GM18517 (cell line): ENCODE data around the gene NCLN.
"Not testable (repeated sequence)": the region's sequence is repeated elsewhere in the genome, so short reads cannot be mapped to it uniquely, and the experiment has no call there.

Experiments
- ATAC-seq: cut with Tn5 transposase; IDR thresholded peaks from one replicate; pipeline ENCODE4 v1.9.1; 2021; ENCODE audit warnings: mild to moderate bottlenecking, moderate library complexity; ENCODE audit not compliant: unreplicated experiment

NCLN gene

DNA sequence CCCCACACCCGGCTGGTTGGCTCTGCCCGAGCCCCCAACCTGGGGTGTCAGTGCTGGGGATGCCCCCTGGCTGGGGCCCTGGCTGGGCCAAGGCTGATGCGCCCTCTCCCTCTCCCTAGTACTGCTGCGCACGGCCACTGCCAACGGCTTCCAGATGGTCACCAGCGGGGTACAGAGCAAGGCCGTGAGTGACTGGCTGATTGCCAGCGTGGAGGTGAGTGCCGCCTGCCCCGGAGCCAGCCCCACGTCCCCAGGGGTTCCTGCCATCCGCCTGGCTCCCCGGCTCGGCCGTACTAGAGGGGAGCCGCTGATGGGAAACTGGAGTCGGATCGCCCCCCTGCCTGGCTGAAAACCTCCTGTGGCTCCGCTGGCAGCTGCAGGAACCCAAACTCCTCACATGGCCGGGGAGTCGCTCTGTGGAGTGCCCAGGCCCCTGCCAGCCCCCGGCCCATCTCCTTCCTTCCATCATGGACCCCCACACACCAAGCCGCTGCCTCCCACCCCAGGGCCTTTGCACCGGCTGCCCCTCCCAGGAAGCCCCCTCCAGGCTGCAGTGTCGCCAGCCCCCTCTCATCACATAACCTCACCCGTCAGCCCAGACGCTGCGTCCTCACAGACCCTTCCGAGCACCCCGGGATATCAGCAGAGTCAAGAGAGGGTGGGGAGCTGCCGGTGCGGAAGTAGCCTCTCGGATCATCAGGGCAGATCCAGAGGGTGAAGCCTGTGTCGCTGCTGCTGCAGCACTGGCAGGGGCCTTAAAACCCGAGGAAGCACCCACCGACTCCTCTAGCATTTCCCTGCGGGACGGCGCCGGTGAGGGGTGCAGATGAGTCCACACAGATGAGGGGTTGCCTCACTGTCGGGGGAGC lies 10.6 kb downstream of the NCLN start:
- ATAC-seq, result no peak

DNA sequence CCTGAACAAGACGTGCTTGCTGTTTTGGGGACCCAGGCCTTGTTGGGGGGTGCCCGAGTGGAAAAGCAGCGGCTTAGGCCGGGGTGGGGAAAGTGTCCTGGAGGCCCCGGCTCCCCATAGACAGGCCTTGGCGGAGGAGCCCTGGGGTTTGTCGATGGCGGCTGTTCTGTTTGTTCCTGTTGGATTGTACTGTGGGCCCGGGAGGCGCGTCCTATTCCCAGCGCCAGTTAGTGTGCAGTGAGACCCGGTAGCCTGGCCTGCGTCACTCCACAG lies 11.1 kb downstream of the NCLN start:
- no peak for ATAC-seq

DNA sequence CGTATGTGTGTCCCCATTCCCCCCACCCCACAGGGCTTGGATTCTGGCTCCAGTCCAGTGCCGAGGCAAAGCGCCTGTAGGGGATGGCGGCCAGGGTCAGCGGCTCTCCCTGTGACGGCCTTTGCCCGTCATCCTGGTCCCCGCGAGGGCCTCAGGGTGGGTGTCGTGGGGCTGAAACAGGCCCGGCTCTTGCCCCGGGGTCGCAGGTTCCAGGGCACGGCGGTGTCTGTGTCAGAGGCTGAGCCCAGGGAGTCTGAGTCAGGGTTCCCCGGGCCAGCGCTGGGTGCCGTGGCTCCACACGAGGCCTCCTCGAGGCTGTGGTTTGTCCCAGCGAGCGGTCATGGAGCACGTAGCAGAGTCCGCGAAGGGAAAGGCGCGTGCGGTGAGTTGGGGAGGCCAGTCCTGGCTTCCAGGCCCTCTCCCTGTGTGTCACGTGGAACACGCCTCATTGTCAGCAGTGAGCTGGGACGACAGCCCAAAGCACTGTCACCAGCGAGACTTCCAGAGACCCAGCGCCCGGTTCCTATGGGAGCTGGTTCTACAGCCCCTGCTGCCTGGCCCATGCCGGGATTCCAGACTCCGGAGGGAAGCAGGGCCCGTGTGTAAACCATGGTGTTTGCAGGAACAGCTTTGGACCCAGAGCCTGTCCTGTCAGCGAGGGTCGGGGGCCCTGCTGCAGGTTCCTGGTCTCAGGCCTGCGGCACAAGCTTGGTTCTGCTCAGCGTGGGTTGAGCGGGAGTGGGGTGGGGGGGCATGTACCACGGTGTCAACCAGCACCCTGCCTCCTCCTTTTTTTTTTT lies 13.4 kb downstream of the NCLN start:
- ATAC-seq, result no peak

DNA sequence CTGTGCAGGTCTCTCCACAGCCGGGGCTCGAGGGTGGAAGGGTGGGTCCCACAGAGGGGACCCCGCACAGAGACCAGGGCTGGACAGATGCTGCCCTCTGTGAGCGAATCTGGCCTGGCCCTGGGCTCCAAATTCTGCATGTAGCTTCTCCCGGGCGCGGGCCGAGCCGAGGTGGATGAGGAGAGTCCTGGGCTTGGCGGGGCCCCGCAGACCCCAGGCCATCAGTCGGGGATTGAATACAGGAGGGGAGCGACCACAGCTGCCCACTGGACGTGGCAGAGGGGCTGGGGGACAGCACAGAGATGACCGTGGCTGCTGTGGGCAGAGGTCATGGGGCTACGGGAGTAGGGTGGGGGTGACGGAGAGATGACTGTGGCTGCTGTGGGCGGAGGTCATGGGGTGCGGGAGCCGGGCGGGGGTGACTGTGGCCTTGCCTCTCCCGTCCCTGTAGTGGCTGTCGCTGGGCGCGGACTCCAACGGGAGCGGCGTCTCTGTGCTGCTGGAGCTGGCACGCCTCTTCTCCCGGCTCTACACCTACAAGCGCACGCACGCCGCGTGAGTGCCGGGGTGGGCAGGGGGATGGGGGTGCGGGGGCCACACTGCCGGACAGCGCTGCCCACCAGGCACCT lies 15.5 kb downstream of the NCLN start:
- ATAC-seq, result no peak

DNA sequence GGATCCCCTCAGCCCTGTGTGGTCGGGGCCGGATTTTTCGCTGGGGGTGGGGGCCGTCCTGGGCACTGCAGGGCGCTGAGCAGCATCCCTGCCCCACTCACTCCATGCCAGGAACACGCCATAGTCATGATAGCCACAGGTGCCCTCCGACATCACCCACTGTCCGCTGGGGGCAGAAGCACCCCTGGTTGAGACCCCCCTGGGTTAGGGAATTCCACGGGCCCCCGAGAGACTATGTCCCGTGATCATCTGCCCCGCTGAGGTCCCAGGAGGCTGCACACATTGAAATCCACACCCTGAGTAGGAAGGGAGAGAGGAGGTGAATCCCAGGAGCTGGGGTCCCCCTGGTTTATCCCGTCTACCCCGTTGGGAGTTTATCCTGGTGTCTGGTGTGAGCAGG lies 16.2 kb downstream of the NCLN start:
- ATAC-seq, result no peak

DNA sequence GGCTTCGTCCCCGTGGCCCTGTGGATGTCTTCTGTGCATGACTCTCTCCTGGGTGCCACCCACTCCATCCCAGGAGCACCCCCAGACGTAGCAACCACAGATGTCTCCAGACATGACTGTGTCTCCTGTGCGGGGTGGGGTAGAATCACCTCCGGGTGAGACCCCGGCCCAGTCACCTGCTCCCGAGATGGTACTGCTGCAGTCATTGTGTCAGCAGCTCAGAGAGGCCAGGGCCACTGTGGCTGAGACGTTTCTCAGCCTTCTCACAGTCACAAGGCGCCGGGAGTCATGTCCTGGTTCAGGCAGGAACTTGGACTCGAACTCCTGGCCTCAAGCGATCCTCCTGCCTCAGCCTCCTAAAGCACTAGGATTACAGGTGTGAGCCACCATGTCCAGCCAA lies 16.6 kb downstream of the NCLN start:
- ATAC-seq, result no peak

DNA sequence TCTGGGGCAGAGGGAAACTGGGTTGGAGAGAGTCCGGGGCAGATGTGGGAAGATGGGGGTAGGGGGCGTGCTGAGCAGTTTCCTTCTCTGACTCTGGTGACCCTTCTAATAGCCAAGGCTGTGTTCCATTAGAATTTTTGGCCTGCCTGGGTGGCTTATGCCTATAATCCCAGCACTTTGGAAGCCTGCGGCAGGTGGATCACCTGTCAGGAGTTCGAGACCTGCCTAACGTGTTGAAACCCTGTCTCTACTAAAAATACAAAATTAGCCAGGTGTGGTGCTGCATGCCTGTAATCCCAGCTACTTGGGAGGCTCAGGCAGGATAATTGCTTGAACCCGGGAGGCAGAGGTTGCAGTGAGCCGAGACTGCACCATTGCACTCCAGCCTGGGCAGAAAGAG lies 17.2 kb downstream of the NCLN start:
- not testable (repeated sequence) for ATAC-seq

DNA sequence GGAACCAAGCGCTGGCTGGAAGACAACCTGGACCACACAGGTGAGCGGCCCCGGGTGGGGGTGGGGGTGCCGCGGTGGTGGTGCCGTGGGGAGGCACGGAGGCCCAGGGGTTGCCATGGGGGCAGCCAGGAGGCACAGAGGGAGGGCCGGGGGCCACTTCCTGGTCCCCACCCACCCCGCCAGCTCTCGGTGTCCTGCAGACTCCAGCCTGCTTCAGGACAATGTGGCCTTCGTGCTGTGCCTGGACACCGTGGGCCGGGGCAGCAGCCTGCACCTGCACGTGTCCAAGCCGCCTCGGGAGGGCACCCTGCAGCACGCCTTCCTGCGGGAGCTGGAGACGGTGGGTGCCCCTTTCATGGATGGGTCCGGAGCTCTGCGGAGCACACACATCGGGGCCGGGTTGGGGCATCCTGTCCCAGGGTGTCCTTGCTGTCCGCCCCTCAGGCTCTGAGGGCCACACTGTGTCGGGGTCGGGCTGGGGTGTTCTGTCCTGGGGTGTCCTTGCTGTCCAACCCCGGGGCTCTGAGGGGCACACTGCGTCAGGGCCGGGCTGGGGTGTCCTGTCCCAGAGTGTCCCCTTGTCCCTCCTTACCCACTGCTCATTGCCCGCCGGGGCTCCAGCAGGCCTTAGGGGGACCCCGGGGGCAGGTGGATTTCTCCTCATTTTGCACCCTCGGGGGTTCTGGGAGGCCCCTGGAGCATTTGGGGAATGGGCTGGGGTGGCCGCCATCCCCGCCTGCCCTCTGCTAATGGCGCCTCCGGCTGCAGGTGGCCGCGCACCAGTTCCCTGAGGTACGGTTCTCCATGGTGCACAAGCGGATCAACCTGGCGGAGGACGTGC lies 18.3 kb downstream of the NCLN start:
- no peak for ATAC-seq

DNA sequence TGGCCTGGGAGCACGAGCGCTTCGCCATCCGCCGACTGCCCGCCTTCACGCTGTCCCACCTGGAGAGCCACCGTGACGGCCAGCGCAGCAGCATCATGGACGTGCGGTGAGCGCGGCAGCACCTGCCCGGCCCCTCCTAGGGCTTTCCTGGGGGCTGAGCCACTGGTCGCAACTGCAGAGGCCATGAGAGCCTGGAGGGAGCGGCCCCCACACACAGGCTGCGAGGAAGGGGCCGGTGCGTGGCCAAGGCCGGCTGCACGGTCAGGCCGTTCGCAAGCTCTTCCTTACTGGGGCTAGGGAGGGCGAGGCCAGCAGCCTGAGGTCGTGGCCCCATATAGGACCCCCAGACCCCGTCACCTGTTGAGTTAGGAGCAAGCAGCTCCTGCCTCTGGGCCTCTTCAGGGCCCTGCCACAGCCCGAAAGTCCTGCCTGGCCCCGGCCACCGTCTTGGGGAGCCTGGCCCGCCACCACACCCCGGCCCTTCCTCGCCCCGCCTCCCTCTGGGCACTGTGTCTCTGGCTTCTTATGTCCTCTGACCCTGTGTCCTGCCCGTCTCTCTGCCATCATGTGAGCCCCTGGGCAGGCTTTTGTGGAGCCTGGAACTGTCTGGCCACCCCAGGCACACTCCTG lies 19.0 kb downstream of the NCLN start:
- no peak for ATAC-seq

DNA sequence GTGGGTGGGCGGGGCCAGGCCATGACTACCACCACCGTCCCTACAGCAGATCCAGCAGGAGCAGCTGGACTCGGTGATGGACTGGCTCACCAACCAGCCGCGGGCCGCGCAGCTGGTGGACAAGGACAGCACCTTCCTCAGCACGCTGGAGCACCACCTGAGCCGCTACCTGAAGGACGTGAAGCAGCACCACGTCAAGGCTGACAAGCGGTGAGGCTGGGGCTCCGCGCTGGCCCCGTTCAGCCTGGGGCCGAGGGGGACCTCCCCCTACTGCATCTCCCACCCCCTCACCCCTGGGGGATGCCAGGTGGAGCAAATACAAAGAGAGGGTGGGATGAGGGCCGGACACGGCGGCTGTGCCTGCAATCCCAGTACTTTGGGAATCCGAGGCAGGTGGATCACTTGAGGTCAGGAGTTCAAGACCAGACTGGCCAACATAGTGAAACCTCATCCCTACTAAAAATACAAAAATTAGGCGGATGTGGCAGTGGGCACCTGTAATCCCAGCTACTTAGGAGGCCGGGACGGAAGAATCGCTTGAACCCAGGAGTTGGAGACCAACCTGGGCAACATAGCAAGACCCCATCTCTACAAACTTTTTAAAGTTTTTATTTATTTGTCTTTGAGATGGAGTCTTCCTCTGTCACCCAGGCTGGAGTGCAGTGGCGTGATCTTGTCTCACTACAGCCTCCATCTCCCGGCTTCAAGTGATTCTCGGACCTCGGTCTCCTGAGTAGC lies 20.7 kb downstream of the NCLN start:
- no peak for ATAC-seq

DNA sequence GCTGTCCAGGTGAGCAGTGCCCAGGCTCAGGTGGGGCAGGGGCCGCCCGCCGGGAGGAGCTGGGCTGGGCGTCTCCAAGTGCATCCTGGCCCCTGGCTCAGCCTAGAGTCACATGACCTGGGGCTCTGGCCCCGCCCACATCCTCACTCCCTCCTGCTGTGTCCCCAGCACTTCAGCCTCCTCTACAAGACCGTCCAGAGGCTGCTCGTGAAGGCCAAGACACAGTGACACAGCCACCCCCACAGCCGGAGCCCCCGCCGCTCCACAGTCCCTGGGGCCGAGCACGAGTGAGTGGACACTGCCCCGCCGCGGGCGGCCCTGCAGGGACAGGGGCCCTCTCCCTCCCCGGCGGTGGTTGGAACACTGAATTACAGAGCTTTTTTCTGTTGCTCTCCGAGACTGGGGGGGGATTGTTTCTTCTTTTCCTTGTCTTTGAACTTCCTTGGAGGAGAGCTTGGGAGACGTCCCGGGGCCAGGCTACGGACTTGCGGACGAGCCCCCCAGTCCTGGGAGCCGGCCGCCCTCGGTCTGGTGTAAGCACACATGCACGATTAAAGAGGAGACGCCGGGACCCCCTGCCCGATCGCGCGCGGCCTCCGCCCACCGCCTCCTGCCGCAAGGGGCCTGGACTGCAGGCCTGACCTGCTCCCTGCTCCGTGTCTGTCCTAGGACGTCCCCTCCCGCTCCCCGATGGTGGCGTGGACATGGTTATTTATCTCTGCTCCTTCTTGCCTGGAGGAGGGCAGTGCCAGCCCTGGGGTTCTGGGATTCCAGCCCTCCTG lies 21.9 kb downstream of the NCLN start:
- no peak for ATAC-seq

DNA sequence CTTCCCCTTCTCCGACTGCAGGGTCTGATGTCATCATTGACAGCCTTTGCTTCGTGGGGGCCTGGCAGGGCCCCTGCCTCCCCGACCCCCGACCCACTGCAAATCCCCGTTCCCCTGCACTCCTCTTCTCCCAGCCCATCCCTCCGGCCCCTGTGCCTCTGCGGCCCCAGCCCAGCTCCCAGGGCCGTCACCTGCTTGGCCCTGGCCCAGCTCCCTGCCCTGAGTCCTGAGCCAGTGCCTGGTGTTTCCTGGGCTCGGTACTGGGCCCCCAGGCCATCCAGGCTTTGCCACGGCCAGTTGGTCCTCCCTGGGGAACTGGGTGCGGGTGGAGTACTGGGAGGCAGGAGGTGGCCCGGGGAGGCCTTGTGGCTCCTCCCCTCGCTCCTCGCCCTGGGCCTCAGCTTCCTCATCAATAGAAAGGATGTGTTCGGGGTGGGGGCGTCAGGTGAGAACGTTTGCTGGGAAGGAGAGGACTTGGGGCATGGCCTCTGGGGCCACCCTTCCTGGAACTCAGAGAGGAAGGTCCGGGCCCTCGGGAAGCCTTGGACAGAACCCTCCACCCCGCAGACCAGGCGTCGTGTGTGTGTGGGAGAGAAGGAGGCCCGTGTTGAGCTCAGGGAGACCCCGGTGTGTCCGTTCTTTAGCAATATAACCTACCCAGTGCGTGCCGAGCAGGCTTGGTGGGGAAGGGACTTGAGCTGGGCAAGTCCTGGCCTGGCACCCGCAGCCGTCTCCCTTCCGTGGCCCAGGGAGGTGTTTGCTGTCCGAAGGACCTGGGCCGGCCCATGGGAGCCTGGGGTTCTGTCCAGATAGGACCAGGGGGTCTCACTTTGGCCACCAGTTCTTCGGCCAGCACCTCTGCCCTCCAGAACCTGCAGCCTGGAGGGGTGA lies 22.8 kb downstream of the NCLN start:
- ATAC-seq, result no peak

DNA sequence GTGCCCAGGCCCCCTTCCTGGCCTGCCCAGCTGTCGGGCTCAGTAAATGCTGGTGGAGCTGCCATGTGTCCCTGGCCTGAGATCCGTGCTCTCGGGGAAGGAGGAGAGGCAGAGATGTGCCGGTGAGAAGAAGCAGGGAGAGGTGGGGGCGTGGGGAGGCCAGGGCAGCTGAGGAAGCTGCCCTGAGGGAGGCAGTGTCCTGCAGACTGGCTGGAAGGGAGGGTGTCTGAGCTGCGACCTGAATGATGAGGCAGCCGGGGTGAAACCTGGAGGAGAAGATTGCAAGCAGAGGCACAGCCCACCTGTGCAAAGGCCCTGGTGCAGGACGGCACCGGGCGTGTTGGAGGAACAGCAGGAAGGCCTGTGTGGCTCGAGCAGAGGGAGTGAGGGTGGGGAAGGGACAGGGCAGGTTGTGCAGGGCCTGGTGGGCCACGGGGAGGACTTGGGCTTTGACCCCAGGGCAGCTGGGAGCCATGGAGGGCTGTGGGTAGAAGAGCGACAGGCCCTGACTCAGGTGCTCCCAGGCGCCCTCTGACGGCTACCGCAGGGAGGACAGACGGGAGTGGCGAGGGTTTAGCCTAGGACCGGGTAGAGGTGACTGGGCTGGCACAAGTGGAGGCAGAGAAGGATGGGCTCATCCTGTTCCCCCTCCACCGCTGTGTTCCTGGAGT lies 24.8 kb downstream of the NCLN start:
- no peak for ATAC-seq

DNA sequence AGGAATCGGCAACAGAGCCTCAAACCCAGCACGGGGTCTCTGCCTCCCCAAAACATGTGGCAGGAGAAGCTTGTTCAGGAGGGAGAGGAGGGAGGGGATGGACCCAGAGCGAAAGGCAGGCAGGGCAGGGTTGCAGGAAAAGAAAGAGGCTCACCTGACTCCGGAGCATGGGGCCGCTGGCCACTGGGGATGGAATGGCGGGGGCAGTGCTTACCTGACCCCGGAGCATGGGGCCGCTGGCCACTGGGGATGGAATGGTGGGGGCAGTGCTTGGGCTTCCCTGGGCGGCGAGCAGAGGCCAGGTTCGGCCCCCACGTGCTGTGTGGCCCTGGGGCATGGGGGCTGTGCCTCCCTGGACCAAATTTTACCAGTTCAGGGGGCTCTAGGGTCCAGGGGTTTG lies 25.5 kb downstream of the NCLN start:
- ATAC-seq, result no peak

DNA sequence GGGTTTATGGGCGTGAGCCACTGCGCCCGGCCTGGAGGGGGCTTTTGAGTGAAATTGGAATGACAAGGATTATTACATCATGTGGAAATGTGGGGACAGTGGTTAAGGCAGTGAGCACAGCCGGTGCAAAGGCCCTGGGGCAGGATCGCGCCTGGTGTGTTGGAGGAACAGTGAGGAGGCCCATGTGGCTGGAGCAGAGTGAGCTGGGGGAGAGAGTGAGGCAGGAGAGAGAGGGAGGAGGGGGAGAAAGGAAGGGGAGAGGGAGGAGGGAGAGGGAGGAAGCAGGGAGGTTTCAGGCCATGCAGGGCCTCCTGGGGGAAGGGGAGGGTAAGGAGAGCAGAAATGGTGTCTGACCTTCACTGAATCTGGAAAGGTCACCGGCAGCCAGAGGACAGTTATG lies 27.4 kb downstream of the NCLN start:
- ATAC-seq, result no peak

DNA sequence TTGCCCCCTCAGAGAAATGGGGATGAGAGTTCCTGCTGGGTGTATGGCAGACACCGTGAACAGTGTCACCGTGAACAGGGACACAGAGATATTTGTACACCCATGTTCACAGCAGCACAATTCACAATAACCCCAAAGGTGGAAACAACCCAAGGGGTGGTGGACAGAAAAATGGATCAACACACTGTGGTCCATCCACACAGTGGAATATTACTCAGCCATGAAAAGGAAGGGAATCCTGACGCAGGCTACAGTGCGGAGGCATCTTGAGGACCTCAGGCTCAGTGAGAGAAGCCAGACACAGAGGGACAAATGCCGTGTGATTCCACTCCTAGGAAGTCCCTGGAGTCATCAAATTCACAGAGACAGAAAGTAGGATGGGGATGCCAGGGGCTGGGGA lies 31.1 kb downstream of the NCLN start:
- ATAC-seq, result no peak

DNA sequence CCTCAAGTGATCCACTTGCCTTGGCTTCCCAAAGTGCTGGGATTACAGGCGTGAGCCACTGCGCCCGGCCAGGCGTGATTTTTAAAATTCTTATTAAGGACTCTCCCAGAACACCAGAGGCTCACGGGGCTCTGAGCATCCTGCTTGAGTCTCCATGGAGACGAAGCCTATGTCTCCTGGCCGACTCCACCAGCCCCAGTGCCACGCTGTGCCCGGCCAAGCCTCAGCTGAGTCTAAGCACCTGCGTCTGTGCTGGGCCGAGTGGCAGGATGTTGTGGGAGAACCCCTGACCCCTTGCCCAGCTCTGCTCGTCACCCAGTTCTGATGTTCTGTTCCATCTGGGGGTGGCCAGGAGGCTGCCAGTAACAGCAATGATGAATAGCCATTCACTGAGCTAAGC lies 34.8 kb downstream of the NCLN start:
- ATAC-seq, result no peak

DNA sequence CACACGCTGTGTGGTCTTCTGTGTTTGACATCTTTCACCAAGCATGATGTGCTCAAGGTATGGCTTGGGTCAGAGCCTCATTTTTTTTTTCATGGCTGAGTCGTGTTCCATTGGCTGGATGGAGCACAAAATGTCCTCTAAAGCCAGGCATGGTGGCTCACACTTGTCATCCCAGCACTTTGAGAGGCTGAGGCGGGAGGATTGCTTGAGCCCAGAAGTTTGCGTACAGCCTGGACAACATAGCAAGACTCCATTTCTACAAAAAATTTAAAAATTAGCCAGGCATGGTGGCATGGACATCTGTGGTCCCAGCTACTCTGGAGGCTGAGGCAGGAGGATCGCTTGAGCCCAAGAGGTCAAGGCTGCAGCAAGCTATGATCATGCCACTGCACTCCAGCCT lies 35.8 kb downstream of the NCLN start:
- ATAC-seq, result not testable (repeated sequence)
